Activated naive CD4-positive, alpha-beta T cell treated with anti-CD3 and anti-CD28 coated beads, Interleukin-2, amount 50 U/mL, for 72 hours (primary cell): ENCODE results near the gene NUMBL. TPM values are rescaled to one million over a fixed set of nuclear protein-coding genes. Genes with fewer than 3 reads are reported as not detected.
"Not testable (repeated sequence)": the region's sequence is repeated elsewhere in the genome, so short reads cannot be mapped to it uniquely, and the experiment has no call there.

Experiments used
- ATAC-seq, 2 donors: fragments of 150-1000 bp; cut with Tn5 transposase; 2 replicates each; pipeline ENCODE4 v1.10.0; 2021; ENCODE audit warnings: mild to moderate bottlenecking in 2 of 2, moderate library complexity in 2 of 2
- DNase-seq, 2 donors: peaks; one replicate each; pipeline ENCODE4 v3.0.0; 2021 to 2022; ENCODE audit warnings: low spot score in 2 of 2
- H3K27ac Mint-ChIP-seq, 2 donors: one replicate each; pipeline ENCODE4 v1.8.0; 2022; ENCODE audit warnings: mild to moderate bottlenecking in 2 of 2, mixed read lengths in 2 of 2
- H3K36me3 Mint-ChIP-seq, 2 donors: one replicate each; pipeline ENCODE4 v1.8.0; 2022; ENCODE audit warnings: mixed read lengths in 2 of 2
- H3K9me3 Mint-ChIP-seq, 2 donors: one replicate each; pipeline ENCODE4 v1.8.0; 2022; ENCODE audit warnings: mixed read lengths in 2 of 2
- total RNA-seq, 2 donors: library from RNA; stranded (reverse); gene quantifications; one replicate each; pipeline ENCODE4 v1.2.3, GENCODE V29; 2022

NUMBL gene
- total RNA-seq, 2 donors from 2014 or later: 18.0 to 20.2 TPM

- Mint-ChIP-seq H3K27ac (peak overlapping the region; percentile 80 to 91), H3K9me3 (no peaks in the 10 kb centered on the region), H3K36me3 (peaks cover 0 to 7% of the 10 kb centered on the region in 2 donors)
- DNase-seq (peak; percentile 91 to 96), ATAC-seq (peak; percentile 89 to 90)
These were observed 27.3 kb downstream of the NUMBL start for GRCh38 chr19:40662925-40663694.

GRCh38 chr19:40661616-40662015 is 28.8 kb downstream of the NUMBL start:
- no peak overlapping the region for H3K27ac Mint-ChIP-seq
- DNase-seq (no peak), ATAC-seq (no peak)
- peaks cover 0 to 1% of the 10 kb centered on the region in 2 donors for H3K36me3 Mint-ChIP-seq
- H3K9me3 Mint-ChIP-seq: no peaks in the 10 kb centered on the region

GRCh38 chr19:40659566-40659965 is 30.9 kb downstream of the NUMBL start:
- Mint-ChIP-seq H3K36me3 (no peaks in the 10 kb centered on the region), H3K27ac (no peak overlapping the region), H3K9me3 (no peaks in the 10 kb centered on the region)
- DNase-seq: no peak
- no peak for ATAC-seq

GRCh38 chr19:40659116-40659515 is 31.3 kb downstream of the NUMBL start:
- Mint-ChIP-seq H3K9me3 (no peaks in the 10 kb centered on the region), H3K27ac (no peak overlapping the region), H3K36me3 (no peaks in the 10 kb centered on the region)
- DNase-seq (no peak), ATAC-seq (no peak)

DNA sequence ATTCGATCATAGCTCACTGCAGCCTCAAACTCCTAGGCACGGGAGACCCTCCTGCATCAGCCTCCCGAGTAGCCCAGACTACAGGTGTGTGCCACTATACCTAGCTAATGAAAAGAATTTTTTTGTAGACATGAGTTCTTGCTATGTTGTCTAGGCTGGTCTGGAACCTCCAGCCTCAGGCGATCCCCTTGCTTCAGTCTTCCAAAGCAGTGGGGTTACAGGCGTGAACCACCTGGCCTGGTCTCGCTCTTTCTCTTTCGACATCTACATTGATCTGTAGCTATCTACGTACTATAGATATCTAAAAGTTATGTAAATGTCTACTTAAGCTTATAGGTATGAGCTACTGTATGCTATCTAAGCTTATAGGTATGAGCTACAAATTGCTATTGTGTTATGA is 32.4 kb downstream of the NUMBL start:
- no peak for DNase-seq
- Mint-ChIP-seq H3K27ac (no peak overlapping the region), H3K9me3 (no peaks in the 10 kb centered on the region), H3K36me3 (no peaks in the 10 kb centered on the region)
- ATAC-seq: no peak

- not testable (repeated sequence) for ATAC-seq, DNase-seq, H3K27ac Mint-ChIP-seq, H3K9me3 Mint-ChIP-seq, H3K36me3 Mint-ChIP-seq
These were observed 34.8 kb downstream of the NUMBL start for GRCh38 chr19:40655684-40656083.

DNA sequence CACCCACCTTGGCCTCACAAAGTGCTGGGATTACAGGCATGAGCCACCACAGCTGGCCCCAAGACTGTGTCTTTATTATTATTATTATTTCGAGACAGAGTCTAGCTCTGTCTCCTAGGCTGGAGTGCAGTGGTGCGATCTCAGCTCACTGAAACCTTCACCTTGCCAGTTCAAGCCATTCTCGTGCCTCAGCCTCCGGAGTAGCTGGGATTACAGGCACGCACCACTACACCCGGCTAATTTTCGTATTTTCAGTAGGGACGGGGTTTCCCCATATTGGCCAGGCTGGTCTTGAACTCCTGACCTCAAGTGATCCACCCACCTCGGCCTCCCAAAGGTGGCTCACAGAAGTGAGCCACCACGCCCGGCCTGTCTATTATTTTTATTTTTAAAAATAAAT is 38.1 kb downstream of the NUMBL start:
- DNase-seq, H3K9me3 Mint-ChIP-seq, H3K27ac Mint-ChIP-seq, ATAC-seq, H3K36me3 Mint-ChIP-seq: not testable (repeated sequence)

DNA sequence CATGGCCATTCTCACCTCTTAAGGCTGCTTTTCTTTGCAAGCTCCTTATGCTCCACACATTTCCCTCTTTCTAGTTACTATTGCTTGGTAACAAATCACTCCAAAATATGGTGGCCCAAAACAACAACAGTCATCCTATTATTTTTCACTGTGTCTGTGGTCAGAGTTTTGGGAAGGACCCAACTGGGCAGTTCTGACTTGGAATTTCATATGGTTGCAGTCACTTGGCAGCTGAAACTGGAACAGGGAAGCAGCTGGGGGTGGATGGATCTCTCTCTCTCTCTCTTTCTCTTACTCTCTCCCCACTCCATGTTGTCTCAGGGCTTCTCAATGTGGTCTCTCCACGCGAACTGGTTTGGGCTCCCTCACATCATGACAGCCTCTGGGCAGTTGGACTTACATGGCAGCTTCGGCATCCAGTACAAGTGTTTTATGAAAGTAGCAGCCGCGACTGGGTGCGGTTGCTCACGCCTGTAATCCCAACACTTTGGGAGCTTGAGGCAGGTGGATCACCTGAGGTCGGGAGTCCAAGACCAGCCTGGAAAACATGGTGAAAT is 39.6 kb downstream of the NUMBL start:
- DNase-seq: no peak

DNA sequence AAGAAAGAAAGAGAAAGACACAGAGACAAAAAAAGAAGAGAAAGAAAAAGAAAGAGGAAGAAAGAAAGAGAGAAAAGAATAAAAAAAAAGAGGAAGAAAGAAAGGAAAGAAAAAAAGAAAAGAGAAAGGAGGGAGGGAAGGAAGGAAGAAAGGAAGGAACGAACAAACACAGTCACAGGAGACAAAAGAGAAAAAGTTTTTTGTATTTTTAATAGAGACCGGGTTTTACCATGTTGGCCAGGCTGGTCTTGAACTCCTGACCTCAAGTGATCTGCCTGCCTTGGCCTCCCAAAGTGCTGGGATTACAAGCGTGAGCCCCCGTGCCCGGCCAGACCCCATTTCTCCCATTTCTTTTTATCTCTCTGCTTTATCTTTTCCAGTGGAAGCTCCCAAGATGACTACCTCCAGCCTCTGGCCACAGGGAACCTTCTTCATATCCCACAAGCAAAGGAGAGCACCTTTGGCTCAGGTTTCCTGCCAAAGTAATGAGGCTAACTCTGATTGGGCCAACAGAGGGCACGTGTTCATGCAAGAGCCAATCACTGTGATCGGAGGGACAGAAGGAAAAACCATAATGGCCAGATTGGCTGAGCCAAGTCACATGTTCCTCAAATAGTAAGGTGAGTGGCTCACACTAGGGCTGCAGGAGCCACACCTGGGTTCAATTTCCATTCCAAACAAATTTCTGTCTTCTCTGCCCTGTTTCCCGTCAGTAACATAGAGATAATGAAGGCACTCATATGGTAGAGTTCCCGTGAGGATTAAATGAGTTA is 40.4 kb downstream of the NUMBL start:
- H3K9me3 Mint-ChIP-seq, DNase-seq, H3K36me3 Mint-ChIP-seq, ATAC-seq, H3K27ac Mint-ChIP-seq: not testable (repeated sequence)

More for the DNA sequence above, 39.6 kb downstream of the NUMBL start:
- Mint-ChIP-seq H3K9me3 (no peaks in the 10 kb centered on the region), H3K27ac (no peak overlapping the region), H3K36me3 (no peaks in the 10 kb centered on the region)
- no peak for ATAC-seq

- no peaks in the 10 kb centered on the region for H3K9me3 Mint-ChIP-seq
- DNase-seq: no peak
- H3K27ac Mint-ChIP-seq: no peak overlapping the region
- H3K36me3 Mint-ChIP-seq: no peaks in the 10 kb centered on the region
- no peak for ATAC-seq
These were observed 43.7 kb downstream of the NUMBL start for GRCh38 chr19:40646743-40647254.

DNA sequence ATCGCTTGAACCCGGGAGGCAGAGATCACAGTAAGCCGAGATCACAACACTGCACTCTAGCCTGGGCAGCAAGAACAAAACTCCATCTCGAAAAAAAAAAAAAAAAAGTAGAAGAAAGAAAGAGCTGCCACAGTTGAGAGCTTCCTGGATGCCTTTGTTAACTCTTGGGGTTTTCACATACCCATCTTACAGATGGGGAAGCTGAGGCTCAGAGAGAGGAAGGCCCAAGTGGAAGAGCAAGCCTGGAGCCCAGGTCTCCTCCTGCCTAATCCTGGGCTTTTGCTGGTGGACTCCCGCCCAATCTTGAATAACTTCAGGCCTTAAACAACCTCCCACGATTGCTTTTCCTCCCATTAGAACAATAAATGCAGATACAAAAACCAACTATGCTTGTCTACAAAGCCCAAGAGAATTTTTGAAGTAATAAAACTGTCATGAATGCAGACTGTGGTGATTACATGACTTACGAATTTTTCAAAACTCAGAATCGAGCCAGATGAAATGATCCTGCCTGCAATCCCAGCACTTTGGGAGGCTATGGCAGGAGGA is 47.6 kb downstream of the NUMBL start:
- H3K9me3 Mint-ChIP-seq: no peaks in the 10 kb centered on the region
- H3K36me3 Mint-ChIP-seq: no peaks in the 10 kb centered on the region
- ATAC-seq: no peak
- no peak for DNase-seq
- no peak overlapping the region for H3K27ac Mint-ChIP-seq

DNA sequence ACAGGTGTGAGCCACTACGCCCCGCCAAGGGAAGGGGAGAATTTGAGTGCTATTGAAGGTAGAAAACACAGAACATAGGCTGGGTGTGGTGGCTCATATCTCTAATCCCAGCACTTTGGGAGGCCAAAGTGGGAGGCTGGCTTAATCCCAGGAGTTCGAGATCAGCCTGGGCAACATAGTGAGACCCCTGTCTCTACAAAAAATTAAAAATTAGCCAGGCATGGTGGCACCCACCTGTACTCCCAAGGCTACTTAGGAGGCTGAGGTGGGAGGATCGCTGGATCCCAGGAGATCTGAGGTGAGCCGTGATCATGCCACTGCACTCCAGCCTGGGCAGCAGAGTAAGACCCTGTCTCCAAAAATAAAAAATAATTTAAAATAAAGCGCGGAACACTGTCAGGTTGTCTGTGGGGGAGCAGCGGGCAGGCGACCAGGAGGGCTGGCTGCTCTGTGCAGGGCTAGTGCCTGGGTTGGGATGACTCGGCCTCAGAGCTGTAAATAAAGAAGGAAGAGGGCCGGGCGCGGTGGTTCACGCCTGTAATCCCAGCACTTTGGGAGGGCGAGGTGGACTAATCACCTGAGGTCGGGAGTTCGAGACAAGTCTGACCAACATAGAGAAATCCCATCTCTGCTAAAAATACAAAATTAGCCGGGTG is 48.3 kb downstream of the NUMBL start:
- Mint-ChIP-seq H3K9me3 (no peaks in the 10 kb centered on the region), H3K36me3 (no peaks in the 10 kb centered on the region), H3K27ac (peak overlapping the region in 1 of 2 donors; percentile 36)
- no peak for ATAC-seq
- DNase-seq: no peak

DNA sequence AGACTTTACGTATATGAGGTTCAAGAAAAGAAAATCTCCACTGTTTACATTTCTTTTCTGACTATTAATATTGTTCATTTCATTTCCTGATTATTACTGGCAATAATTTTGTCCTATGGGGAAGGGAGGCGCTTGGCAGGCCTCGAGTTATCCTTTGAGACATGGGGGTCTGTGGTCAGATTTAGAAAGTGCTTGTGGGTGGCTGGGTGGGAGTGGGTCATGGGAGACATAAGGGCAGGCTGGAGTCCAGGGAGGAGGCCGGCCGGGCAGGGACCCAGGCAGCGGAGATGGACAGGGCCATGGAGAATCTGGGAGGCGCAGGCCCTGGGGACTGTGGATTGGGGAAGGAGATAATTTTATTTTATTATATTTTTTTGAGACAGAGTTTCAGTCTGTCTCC is 49.2 kb downstream of the NUMBL start:
- Mint-ChIP-seq H3K36me3 (no peaks in the 10 kb centered on the region), H3K9me3 (no peaks in the 10 kb centered on the region), H3K27ac (no peak overlapping the region)
- ATAC-seq: no peak
- DNase-seq: no peak

DNA sequence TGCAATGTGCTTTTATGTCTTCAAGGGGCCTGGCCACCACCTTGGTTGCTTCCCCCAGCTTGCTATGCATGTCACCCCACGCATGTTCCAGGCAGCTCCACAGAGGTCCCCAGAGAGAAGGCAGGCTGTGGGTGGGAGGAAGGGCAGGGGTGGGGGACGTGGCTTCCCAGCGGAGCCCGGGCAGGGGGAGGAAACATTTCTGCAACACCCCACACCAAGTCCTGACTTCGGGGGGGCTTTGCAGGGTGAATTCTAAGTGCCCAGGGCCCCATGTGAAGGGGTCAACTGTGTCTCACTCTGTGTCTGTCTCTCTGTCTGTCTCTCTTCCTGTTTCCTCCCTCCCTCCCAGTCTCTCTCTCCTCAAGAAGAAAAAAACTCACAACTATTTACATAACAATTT is 49.7 kb downstream of the NUMBL start:
- DNase-seq: no peak
- no peak for ATAC-seq
- Mint-ChIP-seq H3K27ac (no peak overlapping the region), H3K9me3 (no peaks in the 10 kb centered on the region), H3K36me3 (no peaks in the 10 kb centered on the region)

GRCh38 chr19:40639638-40639982 is 50.8 kb downstream of the NUMBL start:
- no peaks in the 10 kb centered on the region for H3K36me3 Mint-ChIP-seq
- H3K27ac Mint-ChIP-seq: no peak overlapping the region
- DNase-seq (no peak), ATAC-seq (no peak)
- H3K9me3 Mint-ChIP-seq: no peaks in the 10 kb centered on the region

- Mint-ChIP-seq H3K36me3 (no peaks in the 10 kb centered on the region), H3K27ac (no peak overlapping the region), H3K9me3 (no peaks in the 10 kb centered on the region)
- no peak for DNase-seq
- ATAC-seq: no peak
These were observed 52.1 kb downstream of the NUMBL start for GRCh38 chr19:40638327-40638726.

DNA sequence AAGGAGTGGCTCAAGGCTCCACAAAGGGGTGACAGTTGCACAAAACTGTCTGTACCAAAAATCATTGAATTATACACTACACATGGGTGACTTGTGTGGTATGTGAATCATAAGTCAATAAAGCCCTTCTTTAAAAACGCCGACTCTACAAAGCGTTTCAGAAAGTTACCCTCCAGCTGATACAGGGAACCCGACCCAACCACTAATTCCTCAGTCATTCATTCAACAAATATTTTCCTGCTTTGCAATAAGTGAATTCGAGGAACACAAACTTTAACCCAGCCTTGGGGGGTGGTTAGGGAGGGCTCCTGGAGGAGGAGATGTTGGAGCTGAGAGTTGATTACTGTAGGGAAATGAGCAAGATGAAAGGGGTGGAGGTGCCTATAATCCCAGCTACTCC is 57.2 kb downstream of the NUMBL start:
- Mint-ChIP-seq H3K36me3 (peaks cover 0 to 6% of the 10 kb centered on the region in 2 donors), H3K27ac (no peak overlapping the region), H3K9me3 (no peaks in the 10 kb centered on the region)
- ATAC-seq: no peak
- DNase-seq: no peak
